GM23338 (cell line): ENCODE measurements around the gene AQP1. TPM values are rescaled to one million over a fixed set of nuclear protein-coding genes. Genes with fewer than 3 reads are reported as not detected.

Experiments used
- ATAC-seq: fragments of 200-7000 bp; cut with Tn5 transposase; 3 replicates; pipeline ENCODE4 v1.9.1; 2020
- DNase-seq: peaks from one replicate; pipeline ENCODE4 v3.0.0-alpha.2; 2015; ENCODE audit warnings: low spot score
- H2AFZ ChIP-seq: fragments of 200-600 bp; sonication (generic); 2 replicates; pipeline ENCODE4 v1.8.0; 2016; ENCODE audit warnings: antibody characterized with exemption, mild to moderate bottlenecking, moderate library complexity
- H3F3A ChIP-seq: fragments of 200-600 bp; sonication (generic); replicated peaks from 2 replicates; pipeline ENCODE4 v1.8.0; 2017; ENCODE audit warnings: antibody characterized with exemption, mixed run types, low read depth
- H3K27ac ChIP-seq: fragments of 200-600 bp; sonication (generic); 2 replicates; pipeline ENCODE4 v1.6.1; 2016; ENCODE audit warnings: low read depth
- H3K27me3 ChIP-seq: fragments of 200-600 bp; sonication (generic); 2 replicates; pipeline ENCODE4 v1.8.0; 2016; ENCODE audit warnings: mild to moderate bottlenecking, mixed run types, moderate library complexity; ENCODE audit not compliant: insufficient read depth
- H3K36me3 ChIP-seq: fragments of 200-600 bp; sonication (generic); 2 replicates; pipeline ENCODE4 v1.8.0; 2016; ENCODE audit warnings: mild to moderate bottlenecking; ENCODE audit not compliant: insufficient read depth
- H3K4me1 ChIP-seq: fragments of 200-600 bp; sonication (generic); 2 replicates; pipeline ENCODE4 v1.8.0; 2016; ENCODE audit warnings: mild to moderate bottlenecking, moderate library complexity; ENCODE audit not compliant: insufficient read depth
- H3K4me2 ChIP-seq: fragments of 200-600 bp; sonication (generic); 2 replicates; pipeline ENCODE4 v1.7.1; 2017; ENCODE audit warnings: mixed run types
- H3K4me3 ChIP-seq: fragments of 200-600 bp; sonication (generic); 2 replicates; pipeline ENCODE4 v1.6.1; 2016; ENCODE audit warnings: mixed run types
- H3K79me2 ChIP-seq: fragments of 200-600 bp; sonication (generic); replicated peaks from 2 replicates; pipeline ENCODE4 v1.8.0; 2017; ENCODE audit warnings: mild to moderate bottlenecking; ENCODE audit not compliant: insufficient read depth
- H3K9me2 ChIP-seq: fragments of 200-600 bp; sonication (generic); 2 replicates; pipeline ENCODE4 v1.8.0; 2017; ENCODE audit not compliant: insufficient read depth
- H4K20me1 ChIP-seq: fragments of 200-600 bp; sonication (generic); replicated peaks from 2 replicates; pipeline ENCODE4 v1.8.0; 2017; ENCODE audit warnings: mild to moderate bottlenecking; ENCODE audit not compliant: insufficient read depth
- H3K27ac Mint-ChIP-seq: 2 replicates; pipeline ENCODE4 v1.8.0; 2020; ENCODE audit warnings: inconsistent platforms, mild to moderate bottlenecking, moderate library complexity, mixed read lengths
- H3K27me3 Mint-ChIP-seq: 3 replicates; pipeline ENCODE4 v1.8.0; 2022; ENCODE audit warnings: low read depth, mild to moderate bottlenecking, moderate library complexity, mixed read lengths, inconsistent platforms; ENCODE audit not compliant: insufficient read depth, poor library complexity
- H3K36me3 Mint-ChIP-seq: 3 replicates; pipeline ENCODE4 v1.8.0; 2021; ENCODE audit warnings: low read depth, mild to moderate bottlenecking, inconsistent platforms, moderate library complexity, mixed read lengths
- H3K4me1 Mint-ChIP-seq: 3 replicates; pipeline ENCODE4 v1.8.0; 2020; ENCODE audit warnings: mild to moderate bottlenecking, inconsistent platforms, mixed read lengths
- H3K4me3 Mint-ChIP-seq: 3 replicates; pipeline ENCODE4 v1.8.0; 2021; ENCODE audit warnings: moderate library complexity, mild to moderate bottlenecking, inconsistent platforms, mixed read lengths
- H3K9me3 Mint-ChIP-seq: 3 replicates; pipeline ENCODE4 v1.8.0; 2020; ENCODE audit warnings: moderate library complexity, mild to moderate bottlenecking, inconsistent platforms, mixed read lengths
- CREB1 ChIP-seq: fragments of 250-450 bp; sonication (Bioruptor Pico); IDR thresholded peaks from 2 replicates; pipeline ENCODE4 v1.5.0; 2020; ENCODE audit warnings: low read depth, mild to moderate bottlenecking, moderate library complexity
- CTCF ChIP-seq, 2 experiments: fragments of 200-600 bp in 1 of 2; sonication (generic) in 1 of 2; conservative IDR thresholded peaks; 2 replicates each; pipeline versions ENCODE4 v1.5.1 to v1.6.1; 2016 to 2017; ENCODE audit warnings: antibody characterized with exemption in 2 of 2, low read depth in 2 of 2, mild to moderate bottlenecking in 2 of 2, moderate library complexity in 1 of 2
- ETS1 ChIP-seq: IDR thresholded peaks from 2 replicates; pipeline ENCODE4 v1.6.1; 2016; ENCODE audit warnings: antibody characterized with exemption
- EZH2 ChIP-seq: fragments of 200-600 bp; sonication (generic); IDR thresholded peaks from one replicate; pipeline ENCODE4 v1.8.0; 2017; ENCODE audit warnings: antibody characterized with exemption, mild to moderate bottlenecking, low read depth; ENCODE audit not compliant: unreplicated experiment
- EZH2phosphoT487 ChIP-seq: fragments of 200-600 bp; sonication (generic); IDR thresholded peaks from one replicate; pipeline ENCODE4 v1.8.1; 2018; ENCODE audit warnings: antibody characterized with exemption; ENCODE audit not compliant: unreplicated experiment
- NANOG ChIP-seq: IDR thresholded peaks from 2 replicates; pipeline ENCODE4 v1.6.1; 2016; ENCODE audit warnings: antibody characterized with exemption, borderline replicate concordance
- POLR2AphosphoS5 ChIP-seq: IDR thresholded peaks from 2 replicates; pipeline ENCODE4 v1.6.1; 2016; ENCODE audit warnings: antibody characterized with exemption, low read depth
- REST ChIP-seq: IDR thresholded peaks from one replicate; pipeline ENCODE4 v1.6.1; 2018; ENCODE audit warnings: antibody characterized with exemption; ENCODE audit not compliant: unreplicated experiment
- STAT1 ChIP-seq: IDR thresholded peaks from one replicate; pipeline ENCODE4 v1.6.1; 2016; ENCODE audit warnings: antibody characterized with exemption; ENCODE audit not compliant: unreplicated experiment
- ZNF114 ChIP-seq: fragments of 250-450 bp; sonication (Bioruptor Pico); IDR thresholded peaks from 2 replicates; pipeline ENCODE4 v1.5.0; 2020; ENCODE audit warnings: mild to moderate bottlenecking, moderate library complexity
- ZNF331 ChIP-seq: fragments of 250-450 bp; sonication (Bioruptor Pico); IDR thresholded peaks from 2 replicates; pipeline ENCODE4 v1.5.0; 2020; ENCODE audit warnings: low read depth, mild to moderate bottlenecking, moderate library complexity
- ZNF462 ChIP-seq: fragments of 250-450 bp; sonication (Bioruptor Pico); IDR thresholded peaks from 2 replicates; pipeline ENCODE4 v1.5.0; 2020; ENCODE audit warnings: mild to moderate bottlenecking, moderate library complexity
- polyA plus RNA-seq: library from polyadenylated mRNA; unstranded; fragments of >200 nt; fragmentation: Nextera tagmentation; extraction: Ambion mirVana; gene quantifications from 2 replicates; pipeline ENCODE4 v1.2.1, GENCODE V29; 2016
- total RNA-seq: library from RNA; depleted of rRNA; stranded (reverse); fragments of >200 nt; shearing (Covaris generic); gene quantifications from 2 replicates; pipeline ENCODE4 v1.2.3, GENCODE V29; 2014

The AQP1 gene
- total and polyA plus RNA-seq, 2 experiments from 2014 or later = 0.28 TPM; not detected in 1

- Mint-ChIP-seq H3K4me1 (peaks cover 31% of the 10 kb centered on the region), H3K27me3 (peaks cover 10% of the 10 kb centered on the region), H3K4me3 (no peak overlapping the region), H3K9me3 (no peaks in the 10 kb centered on the region), H3K36me3 (no peaks in the 10 kb centered on the region; the same call in 2 of the 3 replicates), H3K27ac (no peak overlapping the region)
- Histone ChIP-seq H3K36me3 (no peaks in the 10 kb centered on the region), H3F3A (no peaks in the 10 kb centered on the region), H4K20me1 (no peaks in the 10 kb centered on the region), H2AFZ (no peak overlapping the region), H3K4me2 (no peak overlapping the region), H3K4me3 (no peak overlapping the region), H3K79me2 (no peaks in the 10 kb centered on the region), H3K9me2 (no peaks in the 10 kb centered on the region), H3K27ac (no peak overlapping the region), H3K27me3 (no peaks in the 10 kb centered on the region), H3K4me1 (no peaks in the 10 kb centered on the region)
- DNase-seq (no peak), ATAC-seq (no peak)
- no peak for TF ChIP-seq ZNF331 (CRISPR knock-in tag)
- TF ChIP-seq ZNF462 (CRISPR knock-in tag) = no peak
- TF ChIP-seq EZH2 = no peak
- TF ChIP-seq EZH2phosphoT487 = no peak
- no peak for TF ChIP-seq POLR2AphosphoS5
- TF ChIP-seq ETS1 = no peak
- no peak for TF ChIP-seq REST
- no peak for TF ChIP-seq STAT1
- no peak for TF ChIP-seq NANOG
- no peak for TF ChIP-seq ZNF114
- TF ChIP-seq CREB1 = no peak
- no peak for TF ChIP-seq CTCF (conservative IDR thresholded peaks at IDR 0.05; ENCODE audit: low read depth in 2 of 2)
Observed at GRCh38 chr7:30915005-30915601, 3.5 kb downstream of the AQP1 start.
